ENCODE measurements around the gene PCDHGA3. TPM values are rescaled to one million over a fixed set of nuclear protein-coding genes. Genes with fewer than 3 reads are reported as not detected.

PCDHGA3 gene
- total RNA-seq, 4 donors from 2014 or later: 3.0 to 4.7 (median 4.1) TPM

DNA sequence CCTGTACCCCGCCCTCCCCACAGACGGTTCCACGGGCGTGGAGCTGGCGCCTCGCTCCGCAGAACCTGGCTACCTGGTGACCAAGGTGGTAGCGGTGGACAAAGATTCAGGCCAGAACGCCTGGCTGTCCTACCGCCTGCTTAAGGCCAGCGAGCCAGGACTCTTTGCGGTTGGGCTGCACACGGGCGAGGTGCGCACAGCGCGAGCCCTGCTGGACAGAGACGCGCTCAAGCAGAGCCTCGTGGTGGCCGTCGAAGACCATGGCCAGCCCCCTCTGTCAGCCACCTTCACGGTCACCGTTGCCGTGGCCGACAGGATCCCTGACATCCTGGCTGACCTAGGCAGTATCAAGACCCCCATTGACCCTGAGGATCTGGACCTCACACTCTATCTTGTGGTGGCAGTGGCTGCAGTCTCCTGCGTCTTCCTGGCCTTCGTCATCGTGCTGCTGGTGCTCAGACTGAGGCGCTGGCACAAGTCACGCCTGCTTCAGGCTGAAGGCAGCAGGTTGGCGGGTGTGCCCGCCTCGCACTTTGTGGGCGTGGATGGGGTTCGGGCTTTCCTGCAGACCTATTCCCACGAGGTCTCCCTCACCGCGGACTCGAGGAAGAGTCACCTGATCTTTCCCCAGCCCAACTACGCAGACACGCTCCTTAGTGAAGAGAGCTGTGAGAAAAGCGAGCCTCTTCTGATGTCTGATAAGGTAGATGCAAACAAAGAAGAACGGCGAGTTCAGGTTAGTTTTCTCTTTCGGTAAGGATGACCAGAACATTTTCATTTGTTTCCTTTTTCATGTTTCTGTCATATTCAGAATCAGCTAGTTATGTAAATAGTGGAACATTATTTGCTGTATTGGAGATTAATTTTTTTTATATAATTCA, 22.6 kb downstream of the PCDHGA3 start:
- H3K4me1 ChIP-seq: no peaks in the 10 kb centered on the region
- no peaks in the 10 kb centered on the region for H3K36me3 ChIP-seq
- H3K27ac ChIP-seq: no peak overlapping the region
- TF ChIP-seq CTCF (IDR thresholded peaks at IDR 0.05) (no peak), POLR2A (IDR thresholded peaks at IDR 0.05) (no peak)
- intact Hi-C loops (cut with DNase I): no loop called here
- peaks cover 4% of the 10 kb centered on the region for H3K9me3 ChIP-seq
- no peak overlapping the region for H3K4me3 ChIP-seq (replicated peaks in 1 of 3)
- H3K27me3 ChIP-seq: no peaks in the 10 kb centered on the region
- WGBS, 2 donors: 30 to 38% methylated on average over 27 to 29 of the region's 46 CpGs
- DNase-seq: no peak

- Histone ChIP-seq H3K27ac (no peak within 1 kb of the TSS), H3K4me3 (replicated peaks in 1 of 3) (no peak within 1 kb of the TSS), H3K27me3 (no peaks in the 10 kb centered on the region), H3K9me3 (no peaks in the 10 kb centered on the region), H3K4me1 (no peaks in the 10 kb centered on the region), H3K36me3 (no peaks in the 10 kb centered on the region)
- TF ChIP-seq POLR2A (IDR thresholded peaks at IDR 0.05) (no peak), CTCF (IDR thresholded peaks at IDR 0.05) (peak in 3 of 6 experiments; percentile 31 to 46 (median 36))
- DNase-seq: peak; percentile 50 to 56
- intact Hi-C loops (cut with DNase I): no loop called here
- 13 to 18% methylated on average over 32 of the region's 32 CpGs for WGBS, 2 donors
Measured at GRCh38 chr5:141369994-141370848, 26.6 kb downstream of the PCDHGA3 start, which contains the start of gene PCDHGB3. Gene PCDHGB3 (plus strand): TSS chr5:141370242. CDS start chr5:141370395, 153 bp downstream.

GRCh38 chr5:141371572-141372475, 28.2 kb downstream of the PCDHGA3 start:
- TF ChIP-seq CTCF (IDR thresholded peaks at IDR 0.05) (no peak), POLR2A (IDR thresholded peaks at IDR 0.05) (no peak)
- DNase-seq: no peak
- 26 to 49% methylated on average over 19 to 45 of the region's 69 CpGs for WGBS, 2 donors
- Histone ChIP-seq H3K4me3 (replicated peaks in 1 of 3) (no peak overlapping the region), H3K9me3 (no peaks in the 10 kb centered on the region), H3K27ac (no peak overlapping the region), H3K27me3 (no peaks in the 10 kb centered on the region), H3K4me1 (no peaks in the 10 kb centered on the region), H3K36me3 (no peaks in the 10 kb centered on the region)
- intact Hi-C loops (cut with DNase I): no loop called here

GRCh38 chr5:141373673-141374317, 30.2 kb downstream of the PCDHGA3 start, which contains the start of gene PCDHGA6:
Gene PCDHGA6 (plus strand): TSS chr5:141373891. CDS start chr5:141374084, 193 bp downstream.
- H3K4me3 ChIP-seq (replicated peaks in 1 of 3): no peak within 1 kb of the TSS
- no peaks in the 10 kb centered on the region for H3K9me3 ChIP-seq
- no peaks in the 10 kb centered on the region for H3K27me3 ChIP-seq
- peak in 5 of 6 experiments; percentile 10 to 39 (median 15) for TF ChIP-seq CTCF (IDR thresholded peaks at IDR 0.05)
- TF ChIP-seq POLR2A (IDR thresholded peaks at IDR 0.05): no peak
- no peak within 1 kb of the TSS for H3K27ac ChIP-seq
- no peak for DNase-seq
- no peaks in the 10 kb centered on the region for H3K4me1 ChIP-seq
- WGBS, 2 donors: 12 to 13% methylated on average over 12 to 27 of the region's 27 CpGs
- intact Hi-C loops (cut with DNase I): no loop called here
- no peaks in the 10 kb centered on the region for H3K36me3 ChIP-seq

Data from thyroid gland (tissue), 4 donors.